PC-3 (cell line): ENCODE data around the gene CCL14.

Experiments used
- EZH2 ChIP-seq: fragments of 300-600 bp; sonication (generic); IDR thresholded peaks from one replicate; pipeline ENCODE4 v1.6.1; 2017; ENCODE audit warnings: antibody characterized with exemption, mild to moderate bottlenecking, low read length; ENCODE audit not compliant: unreplicated experiment
- EZH2phosphoT487 ChIP-seq: fragments of 300-600 bp; sonication (generic); IDR thresholded peaks from 2 replicates; pipeline ENCODE4 v1.6.1; 2018; ENCODE audit warnings: mild to moderate bottlenecking, antibody characterized with exemption, low read length, borderline replicate concordance
- TF ChIP-seq, protein P1 (sequence below): fragments of 300-600 bp; sonication (generic); conservative IDR thresholded peaks from 2 replicates; pipeline ENCODE4 v1.5.1; 2017; ENCODE audit warnings: antibody characterized with exemption, low read depth, mild to moderate bottlenecking, low read length

GRCh38 chr17:36008998-36009665, 22.6 kb upstream of the CCL14 start:
- TF ChIP-seq, protein P1, sequence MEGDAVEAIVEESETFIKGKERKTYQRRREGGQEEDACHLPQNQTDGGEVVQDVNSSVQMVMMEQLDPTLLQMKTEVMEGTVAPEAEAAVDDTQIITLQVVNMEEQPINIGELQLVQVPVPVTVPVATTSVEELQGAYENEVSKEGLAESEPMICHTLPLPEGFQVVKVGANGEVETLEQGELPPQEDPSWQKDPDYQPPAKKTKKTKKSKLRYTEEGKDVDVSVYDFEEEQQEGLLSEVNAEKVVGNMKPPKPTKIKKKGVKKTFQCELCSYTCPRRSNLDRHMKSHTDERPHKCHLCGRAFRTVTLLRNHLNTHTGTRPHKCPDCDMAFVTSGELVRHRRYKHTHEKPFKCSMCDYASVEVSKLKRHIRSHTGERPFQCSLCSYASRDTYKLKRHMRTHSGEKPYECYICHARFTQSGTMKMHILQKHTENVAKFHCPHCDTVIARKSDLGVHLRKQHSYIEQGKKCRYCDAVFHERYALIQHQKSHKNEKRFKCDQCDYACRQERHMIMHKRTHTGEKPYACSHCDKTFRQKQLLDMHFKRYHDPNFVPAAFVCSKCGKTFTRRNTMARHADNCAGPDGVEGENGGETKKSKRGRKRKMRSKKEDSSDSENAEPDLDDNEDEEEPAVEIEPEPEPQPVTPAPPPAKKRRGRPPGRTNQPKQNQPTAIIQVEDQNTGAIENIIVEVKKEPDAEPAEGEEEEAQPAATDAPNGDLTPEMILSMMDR = peak; percentile 70
- TF ChIP-seq EZH2 (no peak), EZH2phosphoT487 (no peak)
